Panc1 (cell line): Measurements from ENCODE around the gene TBXAS1. TPM values are rescaled to one million over a fixed set of nuclear protein-coding genes. Genes with fewer than 3 reads are reported as not detected.

ENCODE experiments used
- ATAC-seq: fragments of 200-7000 bp; cut with Tn5 transposase; 2 replicates; pipeline ENCODE4 v1.9.1; 2020; ENCODE audit warnings: mild to moderate bottlenecking, moderate library complexity
- BruUV-seq: library from RNA; stranded (reverse); fragments of 400-500 nt; replicated peaks from 2 replicates; lab custom pipeline; 2021; lab: Mats Ljungman, UMichigan
- CTCF ChIA-PET: fragments of 300-600 bp; sonication (Branson Sonifier 250); formaldehyde crosslinking; loops from one replicate; lab custom pipeline; 2022; ENCODE audit warnings: antibody characterized with exemption; lab: Charles Lee
- POLR2A ChIA-PET: fragments of 300-600 bp; sonication (Branson Sonifier 250); formaldehyde crosslinking; loops from one replicate; lab custom pipeline; 2022; ENCODE audit warnings: antibody characterized with exemption; lab: Charles Lee
- DNase-seq: peaks from one replicate; pipeline ENCODE4 v3.0.0-alpha.2; 2010; ENCODE audit warnings: low read depth, low spot score
- H3K27ac ChIP-seq: 2 replicates; pipeline ENCODE4 v1.5.1; 2011; ENCODE audit warnings: mild to moderate bottlenecking, low read length, inconsistent platforms
- H3K27me3 ChIP-seq: fragments of 200-500 bp; sonication (Bioruptor generic); 2 replicates; pipeline ENCODE4 v1.6.0; 2014; ENCODE audit warnings: low read length, inconsistent platforms; ENCODE audit not compliant: control insufficient read depth, insufficient read depth
- H3K36me3 ChIP-seq: fragments of 200-500 bp; sonication (Bioruptor generic); 2 replicates; pipeline ENCODE4 v1.5.1; 2014; ENCODE audit warnings: inconsistent platforms, mild to moderate bottlenecking, low read length, moderate library complexity; ENCODE audit not compliant: control insufficient read depth, insufficient read depth
- H3K4me1 ChIP-seq: 2 replicates; pipeline ENCODE4 v1.5.1; 2011; ENCODE audit warnings: inconsistent platforms, mild to moderate bottlenecking, low read length, moderate library complexity; ENCODE audit not compliant: control insufficient read depth, insufficient read depth
- H3K4me3 ChIP-seq, 2 experiments: 2 replicates each; pipeline ENCODE4 v1.5.1; 2011 to 2012; ENCODE audit warnings: low read depth in 2 of 2, low read length in 2 of 2, mild to moderate bottlenecking in 2 of 2, inconsistent platforms in 1 of 2, moderate library complexity in 1 of 2
- H3K9me3 ChIP-seq: fragments of 200-500 bp; sonication (Bioruptor generic); 2 replicates; pipeline ENCODE4 v1.5.1; 2014; ENCODE audit warnings: low read depth, mild to moderate bottlenecking, inconsistent platforms, low read length, moderate library complexity; ENCODE audit not compliant: control insufficient read depth, insufficient read depth
- POLR2AphosphoS5 ChIP-seq: IDR thresholded peaks from 2 replicates; pipeline ENCODE4 v1.6.1; 2012; ENCODE audit warnings: mild to moderate bottlenecking, low read depth, low read length, moderate library complexity
- SIN3A ChIP-seq: IDR thresholded peaks from 2 replicates; pipeline ENCODE4 v1.6.1; 2012; ENCODE audit warnings: low read depth, mild to moderate bottlenecking, low read length, moderate library complexity, borderline replicate concordance; ENCODE audit not compliant: insufficient read depth
- TCF7L2 ChIP-seq: IDR thresholded peaks from 2 replicates; pipeline ENCODE4 v1.6.1; 2011; ENCODE audit warnings: mild to moderate bottlenecking, low read depth, low read length, inconsistent platforms
- in situ Hi-C: cut with HindIII; loops from 2 replicates; pipeline ENCODE4 v1.10.0; 2016; ENCODE audit warnings: low sequenced_read_pairs, low pct_unique_long_range_greater_than_20kb
- intact Hi-C: fragments of 100-400 bp; cut with micrococcal nuclease; formaldehyde crosslinking; loops from one replicate; pipeline ENCODE4 v1.10.0; 2022; ENCODE audit not compliant: unreplicated experiment
- total RNA-seq: library from RNA; stranded (reverse); gene quantifications from one replicate; pipeline ENCODE4 v1.2.1, GENCODE V29; 2021; ENCODE audit not compliant: unreplicated experiment
- TF ChIP-seq, protein P1 (sequence below): fragments of 450-650 bp; IDR thresholded peaks from 2 replicates; pipeline ENCODE4 v1.5.1; 2017; ENCODE audit warnings: mild to moderate bottlenecking
- TF ChIP-seq, protein P2 (sequence below), 2 experiments: IDR thresholded peaks; 2 replicates each; pipeline ENCODE4 v1.6.1; 2011 to 2012; ENCODE audit warnings: low read depth in 2 of 2, control low read depth in 1 of 2, low read length in 1 of 2, mild to moderate bottlenecking in 1 of 2, moderate library complexity in 1 of 2; ENCODE audit not compliant: insufficient read depth in 1 of 2

The TBXAS1 gene
- total RNA-seq, 1 experiment from 2014 or later = 4.4 TPM

DNA sequence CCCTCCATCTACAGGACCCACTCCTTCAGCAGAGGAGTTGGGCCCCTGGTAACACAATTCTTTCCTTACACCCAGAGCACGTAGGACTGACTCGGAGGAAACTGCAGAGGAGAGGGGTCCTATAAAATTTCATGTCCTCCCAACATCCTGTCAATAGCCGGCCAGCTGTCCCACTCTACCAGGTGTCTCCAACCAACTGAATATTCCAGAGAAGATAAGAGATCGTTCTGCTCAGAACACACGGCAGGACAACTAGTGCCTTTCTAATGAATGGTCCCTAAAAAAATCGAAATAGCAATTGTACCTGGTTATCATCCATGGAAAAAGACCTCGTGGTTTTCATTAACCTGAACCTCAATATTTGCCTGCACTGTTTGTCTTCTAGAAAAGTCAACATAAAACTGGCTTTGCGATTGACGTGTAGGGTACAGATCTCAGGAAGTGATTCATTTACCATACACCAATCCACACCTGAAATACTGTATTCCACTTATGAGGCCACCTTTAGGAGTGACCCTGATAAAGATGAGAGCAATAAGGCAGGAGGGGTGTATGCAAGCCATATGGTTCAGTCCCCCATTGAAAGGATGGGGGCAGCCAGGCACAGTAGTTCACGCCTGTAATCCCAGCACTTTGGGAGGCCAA, 121.9 kb downstream of the TBXAS1 start:
- Histone ChIP-seq H3K27me3 (no peaks in the 10 kb centered on the region), H3K4me1 (no peaks in the 10 kb centered on the region; the same call in 1 of the 2 replicates), H3K4me3 (no peak overlapping the region), H3K9me3 (no peaks in the 10 kb centered on the region), H3K36me3 (no peaks in the 10 kb centered on the region), H3K27ac (no peak overlapping the region)
- CTCF ChIA-PET = no interaction called here
- POLR2A ChIA-PET = no interaction called here
- TF ChIP-seq, protein P1, sequence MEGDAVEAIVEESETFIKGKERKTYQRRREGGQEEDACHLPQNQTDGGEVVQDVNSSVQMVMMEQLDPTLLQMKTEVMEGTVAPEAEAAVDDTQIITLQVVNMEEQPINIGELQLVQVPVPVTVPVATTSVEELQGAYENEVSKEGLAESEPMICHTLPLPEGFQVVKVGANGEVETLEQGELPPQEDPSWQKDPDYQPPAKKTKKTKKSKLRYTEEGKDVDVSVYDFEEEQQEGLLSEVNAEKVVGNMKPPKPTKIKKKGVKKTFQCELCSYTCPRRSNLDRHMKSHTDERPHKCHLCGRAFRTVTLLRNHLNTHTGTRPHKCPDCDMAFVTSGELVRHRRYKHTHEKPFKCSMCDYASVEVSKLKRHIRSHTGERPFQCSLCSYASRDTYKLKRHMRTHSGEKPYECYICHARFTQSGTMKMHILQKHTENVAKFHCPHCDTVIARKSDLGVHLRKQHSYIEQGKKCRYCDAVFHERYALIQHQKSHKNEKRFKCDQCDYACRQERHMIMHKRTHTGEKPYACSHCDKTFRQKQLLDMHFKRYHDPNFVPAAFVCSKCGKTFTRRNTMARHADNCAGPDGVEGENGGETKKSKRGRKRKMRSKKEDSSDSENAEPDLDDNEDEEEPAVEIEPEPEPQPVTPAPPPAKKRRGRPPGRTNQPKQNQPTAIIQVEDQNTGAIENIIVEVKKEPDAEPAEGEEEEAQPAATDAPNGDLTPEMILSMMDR = no peak
- intact Hi-C loops (no loop called here), in situ Hi-C loops (no loop called here)
- no TSS peak for BruUV-seq
- no peak for DNase-seq
- ATAC-seq = no peak

DNA sequence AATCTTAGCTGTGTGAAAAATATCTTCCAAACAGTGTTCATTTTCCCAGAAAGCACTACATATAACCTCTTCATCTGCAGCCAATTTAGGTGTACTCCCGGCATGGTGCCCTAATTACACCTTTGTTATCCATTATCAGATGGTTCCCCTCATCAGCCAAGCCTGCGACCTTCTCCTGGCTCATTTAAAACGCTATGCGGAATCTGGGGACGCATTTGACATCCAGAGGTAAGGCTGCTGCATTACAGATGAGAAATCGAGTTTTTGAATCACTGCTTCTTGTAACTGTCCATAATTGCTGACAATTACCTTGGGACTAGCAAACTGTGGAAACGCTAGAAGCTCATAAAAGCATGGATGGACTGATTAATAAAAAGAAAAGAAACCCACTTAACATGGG, 124.2 kb downstream of the TBXAS1 start:
- intact Hi-C loops = no loop called here
- H3K27ac ChIP-seq = no peak overlapping the region
- DNase-seq (no peak), ATAC-seq (no peak)
- CTCF ChIA-PET = interaction anchor here (0.6 kb wide), 1 partner anchor 40 kb away, joined by 13 read pairs; no protein-coding TSS in a partner anchor
- in situ Hi-C loops = no loop called here
- POLR2A ChIA-PET = no interaction called here
- TF ChIP-seq POLR2AphosphoS5 = no peak
- TF ChIP-seq, protein P1 = no peak
- no peak overlapping the region for H3K4me3 ChIP-seq
- H3K9me3 ChIP-seq = no peaks in the 10 kb centered on the region
- no peaks in the 10 kb centered on the region; the same call in 1 of the 2 replicates for H3K4me1 ChIP-seq
- H3K27me3 ChIP-seq = no peaks in the 10 kb centered on the region
- BruUV-seq = no TSS peak
- H3K36me3 ChIP-seq = no peaks in the 10 kb centered on the region

DNA sequence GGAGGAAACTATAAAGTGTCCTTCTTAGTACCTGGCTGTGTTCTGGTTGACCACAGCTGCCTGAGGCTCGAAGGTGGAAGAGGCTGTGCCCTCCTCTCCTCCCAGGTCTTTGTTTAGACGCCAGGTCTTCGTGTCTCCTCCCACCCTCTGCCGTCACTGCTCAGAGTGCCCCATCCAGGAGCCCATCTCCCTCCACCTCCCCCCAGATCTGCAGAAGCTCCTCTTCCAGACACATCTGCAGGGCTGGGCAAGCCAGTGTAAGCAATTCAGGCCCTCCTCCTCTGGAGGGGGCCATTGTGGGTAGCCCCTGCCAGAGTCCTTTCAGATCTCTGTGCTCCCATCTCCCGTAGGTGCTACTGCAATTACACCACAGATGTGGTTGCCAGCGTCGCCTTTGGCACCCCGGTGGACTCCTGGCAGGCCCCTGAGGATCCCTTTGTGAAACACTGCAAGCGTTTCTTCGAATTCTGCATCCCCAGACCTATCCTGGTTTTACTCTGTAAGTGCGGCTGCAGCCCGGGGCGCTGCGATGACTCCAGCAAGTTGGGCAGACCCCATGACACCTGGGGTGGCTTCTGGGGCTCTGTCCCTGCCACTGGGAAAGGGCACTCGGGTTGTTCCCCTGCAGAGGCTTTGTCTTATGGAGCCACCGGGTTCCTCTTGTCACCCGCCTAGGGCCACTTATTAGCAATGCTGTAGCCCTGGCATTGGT, 126.2 kb downstream of the TBXAS1 start:
- H3K4me1 ChIP-seq = no peaks in the 10 kb centered on the region; the same call in 1 of the 2 replicates
- no peak overlapping the region for H3K27ac ChIP-seq
- in situ Hi-C loops = no loop called here
- TF ChIP-seq POLR2AphosphoS5 (no peak), SIN3A (no peak), TCF7L2 (no peak)
- TF ChIP-seq, protein P2, sequence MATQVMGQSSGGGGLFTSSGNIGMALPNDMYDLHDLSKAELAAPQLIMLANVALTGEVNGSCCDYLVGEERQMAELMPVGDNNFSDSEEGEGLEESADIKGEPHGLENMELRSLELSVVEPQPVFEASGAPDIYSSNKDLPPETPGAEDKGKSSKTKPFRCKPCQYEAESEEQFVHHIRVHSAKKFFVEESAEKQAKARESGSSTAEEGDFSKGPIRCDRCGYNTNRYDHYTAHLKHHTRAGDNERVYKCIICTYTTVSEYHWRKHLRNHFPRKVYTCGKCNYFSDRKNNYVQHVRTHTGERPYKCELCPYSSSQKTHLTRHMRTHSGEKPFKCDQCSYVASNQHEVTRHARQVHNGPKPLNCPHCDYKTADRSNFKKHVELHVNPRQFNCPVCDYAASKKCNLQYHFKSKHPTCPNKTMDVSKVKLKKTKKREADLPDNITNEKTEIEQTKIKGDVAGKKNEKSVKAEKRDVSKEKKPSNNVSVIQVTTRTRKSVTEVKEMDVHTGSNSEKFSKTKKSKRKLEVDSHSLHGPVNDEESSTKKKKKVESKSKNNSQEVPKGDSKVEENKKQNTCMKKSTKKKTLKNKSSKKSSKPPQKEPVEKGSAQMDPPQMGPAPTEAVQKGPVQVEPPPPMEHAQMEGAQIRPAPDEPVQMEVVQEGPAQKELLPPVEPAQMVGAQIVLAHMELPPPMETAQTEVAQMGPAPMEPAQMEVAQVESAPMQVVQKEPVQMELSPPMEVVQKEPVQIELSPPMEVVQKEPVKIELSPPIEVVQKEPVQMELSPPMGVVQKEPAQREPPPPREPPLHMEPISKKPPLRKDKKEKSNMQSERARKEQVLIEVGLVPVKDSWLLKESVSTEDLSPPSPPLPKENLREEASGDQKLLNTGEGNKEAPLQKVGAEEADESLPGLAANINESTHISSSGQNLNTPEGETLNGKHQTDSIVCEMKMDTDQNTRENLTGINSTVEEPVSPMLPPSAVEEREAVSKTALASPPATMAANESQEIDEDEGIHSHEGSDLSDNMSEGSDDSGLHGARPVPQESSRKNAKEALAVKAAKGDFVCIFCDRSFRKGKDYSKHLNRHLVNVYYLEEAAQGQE (IDR thresholded peaks at IDR 0.05; ENCODE audit: insufficient read depth in 1 of 2, low read depth in 2 of 2, low read length in 1 of 2) = no peak
- TF ChIP-seq, protein P1 = no peak
- no TSS peak for BruUV-seq
- no peaks in the 10 kb centered on the region for H3K36me3 ChIP-seq
- intact Hi-C loops = no loop called here
- no peaks in the 10 kb centered on the region for H3K9me3 ChIP-seq
- no peaks in the 10 kb centered on the region for H3K27me3 ChIP-seq
- DNase-seq (no peak), ATAC-seq (no peak)
- POLR2A ChIA-PET = no interaction called here
- CTCF ChIA-PET = no interaction called here
- H3K4me3 ChIP-seq = no peak overlapping the region
